ENCODE data around the gene SOST.

Gene SOST

GRCh38 chr17:43707184-43707583 is 51.4 kb downstream of the SOST start:
- DNase-seq (ENCODE audit: low spot score), result no peak

GRCh38 chr17:43706235-43706634 is 52.4 kb downstream of the SOST start:
- no peak for DNase-seq (ENCODE audit: low spot score)

All from RKO (cell line).